Common myeloid progenitor, CD34-positive (primary cell): ENCODE data around the gene ANKRD66. TPM values are rescaled to one million over a fixed set of nuclear protein-coding genes. Genes with fewer than 3 reads are reported as not detected.

Experiments used
- CTCF ChIA-PET: fragments of 350-600 bp; sonication (Branson Sonifier 250); formaldehyde crosslinking; loops from one replicate; lab custom pipeline; 2021; ENCODE audit warnings: antibody characterized with exemption; lab: Charles Lee
- POLR2A ChIA-PET: fragments of 350-600 bp; sonication (Branson Sonifier 250); formaldehyde crosslinking; loops from one replicate; lab custom pipeline; 2021; ENCODE audit warnings: antibody characterized with exemption; lab: Charles Lee
- DNase-seq, 3 donors: peaks; one replicate each; pipeline versions ENCODE4 v3.0.0 to v3.0.0-alpha.2; 2013
- H3K27ac ChIP-seq, 2 experiments: 1 replicate in 1 of 2; 2 replicates in 1 of 2; pipeline ENCODE4 v1.7.0; 2013; ENCODE audit warnings: inconsistent platforms in 2 of 2, low read length in 2 of 2, mild to moderate bottlenecking in 2 of 2, low read depth in 1 of 2, moderate library complexity in 1 of 2; ENCODE audit not compliant: severe bottlenecking in 2 of 2, insufficient read depth in 1 of 2, poor library complexity in 1 of 2
- H3K27me3 ChIP-seq, 5 experiments: replicated peaks in 2 of 5; 1 replicate in 3 of 5; 2 replicates in 2 of 5; pipeline versions ENCODE4 v1.6.1 to v1.7.0; 2013; ENCODE audit warnings: low read length in 4 of 5, mild to moderate bottlenecking in 2 of 5, moderate library complexity in 2 of 5, inconsistent platforms in 1 of 5; ENCODE audit not compliant: insufficient read depth in 5 of 5, control insufficient read depth in 4 of 5
- H3K36me3 ChIP-seq, 4 experiments: 1 replicate in 2 of 4; 2 replicates in 2 of 4; pipeline versions ENCODE4 v1.6.1 to v1.7.0; 2013; ENCODE audit warnings: low read length in 3 of 4, control low read depth in 1 of 4, mild to moderate bottlenecking in 1 of 4; ENCODE audit not compliant: control insufficient read depth in 4 of 4, insufficient read depth in 4 of 4
- H3K4me1 ChIP-seq, 4 experiments: 1 replicate in 3 of 4; 2 replicates in 1 of 4; pipeline versions ENCODE4 v1.6.1 to v1.7.1; 2013; ENCODE audit warnings: low read length in 3 of 4, mild to moderate bottlenecking in 3 of 4, control low read depth in 1 of 4, inconsistent platforms in 1 of 4, moderate library complexity in 1 of 4; ENCODE audit not compliant: control insufficient read depth in 4 of 4, insufficient read depth in 4 of 4; ENCODE audit errors: control extremely low read depth in 1 of 4
- H3K4me3 ChIP-seq, 7 experiments: 1 replicate in 4 of 7; 2 replicates in 3 of 7; pipeline versions ENCODE4 v1.5.1 to v1.7.0; 2013; ENCODE audit warnings: mild to moderate bottlenecking in 7 of 7, low read length in 6 of 7, moderate library complexity in 6 of 7, inconsistent platforms in 2 of 7, low read depth in 2 of 7, control low read depth in 1 of 7; ENCODE audit not compliant: insufficient read depth in 4 of 7, control insufficient read depth in 1 of 7; ENCODE audit errors: extremely low read depth in 1 of 7
- H3K9me3 ChIP-seq, 5 experiments: 1 replicate in 4 of 5; 2 replicates in 1 of 5; pipeline versions ENCODE4 v1.6.1 to v1.7.1; 2013; ENCODE audit warnings: low read length in 4 of 5, mild to moderate bottlenecking in 2 of 5, inconsistent platforms in 1 of 5, low read depth in 1 of 5, moderate library complexity in 1 of 5; ENCODE audit not compliant: control insufficient read depth in 4 of 5, insufficient read depth in 2 of 5; ENCODE audit errors: control extremely low read depth in 1 of 5
- WGBS: methylation state at CpG from one replicate; pipeline ENCODE4 v1.1.5; 2013; ENCODE audit not compliant: insufficient coverage; 5-methylcytosine and 5-hydroxymethylcytosine counted together
- polyA plus RNA-seq: library from polyadenylated mRNA; unstranded; fragments of 120-200 nt; gene quantifications from one replicate; pipeline ENCODE4 v1.2.1, GENCODE V29; 2013

ANKRD66 gene
- polyA plus RNA-seq: not detected

DNA sequence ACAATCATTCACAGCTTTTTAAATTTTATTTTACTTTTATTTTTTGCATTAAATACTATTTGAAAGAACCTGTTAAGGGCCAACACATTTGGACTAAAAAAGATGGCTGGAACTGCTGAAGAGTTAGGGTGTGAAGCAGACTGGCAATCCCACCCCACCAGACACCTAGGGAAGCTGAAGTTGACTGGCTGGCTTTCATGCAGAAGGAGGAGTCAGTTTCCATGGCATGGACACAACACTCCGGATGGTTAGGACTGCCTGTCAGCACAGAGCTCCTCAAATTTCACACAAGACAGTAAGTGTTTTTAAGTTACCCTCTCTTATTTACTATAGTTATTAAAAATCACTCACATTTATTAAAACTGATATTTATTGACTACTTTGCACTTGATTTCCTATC, at the start of gene ANKRD66:
ANKRD66 (plus strand) TSS at position 238 of the 400 bp plus-strand sequence. CDS start 5,016 bp downstream, outside the sequence.
- peaks cover 0 to 4% (median 0%) of the 10 kb centered on the region in 5 experiments for H3K27me3 ChIP-seq
- H3K4me1 ChIP-seq: no peaks in the 10 kb centered on the region
- H3K36me3 ChIP-seq: no peaks in the 10 kb centered on the region
- WGBS: no CpG with 5 or more reads among the region's 1 CpG
- DNase-seq: no peak
- H3K4me3 ChIP-seq: no peak within 1 kb of the TSS
- no peaks in the 10 kb centered on the region for H3K9me3 ChIP-seq
- POLR2A ChIA-PET: no interaction called here
- H3K27ac ChIP-seq: no peak within 1 kb of the TSS
- CTCF ChIA-PET: no interaction called here

DNA sequence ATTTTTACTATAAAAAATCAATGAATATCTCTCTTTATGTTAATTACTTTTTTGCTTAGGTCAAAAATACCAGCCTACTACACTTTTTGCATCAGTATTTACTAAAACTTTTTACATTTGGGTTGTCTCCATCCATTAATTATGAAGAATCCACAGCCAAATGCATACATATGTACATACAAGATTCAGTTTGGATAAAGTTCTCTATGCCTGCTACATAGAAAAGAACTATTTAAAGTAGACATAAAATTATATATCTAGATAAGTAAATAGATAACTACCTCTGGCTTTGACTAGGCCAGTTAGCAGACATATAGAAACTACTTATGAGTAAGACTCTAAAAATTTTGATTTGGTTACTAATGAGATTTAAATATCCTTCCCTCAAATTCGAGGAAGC, 46.8 kb upstream of the ANKRD66 start:
- Histone ChIP-seq H3K27ac (no peak overlapping the region), H3K36me3 (no peaks in the 10 kb centered on the region), H3K4me3 (no peak overlapping the region), H3K27me3 (no peaks in the 10 kb centered on the region), H3K9me3 (no peaks in the 10 kb centered on the region), H3K4me1 (no peaks in the 10 kb centered on the region)
- no peak for DNase-seq
- POLR2A ChIA-PET: interaction anchor here (0.6 kb wide), 1 partner anchor 675 kb away, joined by 3 read pairs; no protein-coding TSS in a partner anchor
- CTCF ChIA-PET: no interaction called here
- WGBS: no CpG with 5 or more reads among the region's 1 CpG

- ChIA-PET POLR2A (no interaction called here), CTCF (interaction anchor here (0.7 to 1.6 kb wide), 9 partner anchors 9 to 491 kb away, joined by 3 to 5 read pairs (median 3); partner anchors contain the start of gene MEP1A)
- no peaks in the 10 kb centered on the region for H3K9me3 ChIP-seq
- H3K4me1 ChIP-seq: no peaks in the 10 kb centered on the region
- H3K27ac ChIP-seq: no peak overlapping the region
- 0% methylated on average over 2 of the region's 3 CpGs for WGBS
- H3K4me3 ChIP-seq: no peak overlapping the region
- no peaks in the 10 kb centered on the region for H3K27me3 ChIP-seq
- no peaks in the 10 kb centered on the region for H3K36me3 ChIP-seq
- peak; percentile 63 to 72 (median 66) for DNase-seq
These were observed 42.2 kb upstream of the ANKRD66 start for GRCh38 chr6:46704562-46704961.

GRCh38 chr6:46706464-46706863, 40.3 kb upstream of the ANKRD66 start:
- Histone ChIP-seq H3K27me3 (no peaks in the 10 kb centered on the region), H3K27ac (no peak overlapping the region), H3K4me3 (no peak overlapping the region), H3K4me1 (no peaks in the 10 kb centered on the region), H3K9me3 (no peaks in the 10 kb centered on the region), H3K36me3 (no peaks in the 10 kb centered on the region)
- no peak for DNase-seq
- POLR2A ChIA-PET: no interaction called here
- CTCF ChIA-PET: interaction anchor here (0.9 to 1.2 kb wide), 3 partner anchors 21 to 340 kb away, joined by 3 to 6 read pairs (median 4); no protein-coding TSS in a partner anchor
- WGBS: 89% methylated on average over 1 of the region's 2 CpGs

DNA sequence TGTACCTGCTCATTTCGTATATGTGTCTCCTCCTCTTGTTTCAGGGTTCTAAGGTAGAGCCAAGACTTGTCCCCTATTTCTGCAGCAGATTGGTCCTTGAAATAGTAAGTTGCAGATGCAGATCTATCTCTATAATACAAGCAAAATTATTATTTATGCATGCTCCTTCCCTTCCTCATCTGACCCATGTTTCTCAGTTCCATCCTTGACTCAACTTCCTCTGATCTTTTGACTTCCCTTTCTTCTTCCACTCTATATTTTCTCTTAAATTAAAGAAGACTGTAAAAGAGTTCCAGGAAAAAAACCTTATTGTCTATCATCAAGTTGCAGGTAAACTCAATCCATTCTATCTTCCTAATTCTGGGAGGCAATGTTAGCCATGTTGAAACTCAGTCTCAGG, 35.2 kb upstream of the ANKRD66 start:
- Histone ChIP-seq H3K27me3 (no peaks in the 10 kb centered on the region), H3K9me3 (no peaks in the 10 kb centered on the region), H3K27ac (no peak overlapping the region), H3K4me3 (no peak overlapping the region), H3K36me3 (no peaks in the 10 kb centered on the region), H3K4me1 (no peaks in the 10 kb centered on the region)
- ChIA-PET POLR2A (no interaction called here), CTCF (interaction anchor here (1.1 kb wide), 1 partner anchor 22 kb away, joined by 3 read pairs; no protein-coding TSS in a partner anchor)
- WGBS: 100% methylated on average over 1 of the region's 1 CpG
- no peak for DNase-seq

GRCh38 chr6:46715141-46715540, 31.6 kb upstream of the ANKRD66 start:
- Histone ChIP-seq H3K9me3 (no peaks in the 10 kb centered on the region), H3K4me3 (no peak overlapping the region), H3K27ac (no peak overlapping the region), H3K4me1 (no peaks in the 10 kb centered on the region), H3K36me3 (no peaks in the 10 kb centered on the region), H3K27me3 (no peaks in the 10 kb centered on the region)
- peak in 2 of 3 donors; percentile 37 to 44 for DNase-seq
- POLR2A ChIA-PET: no interaction called here
- CTCF ChIA-PET: no interaction called here

GRCh38 chr6:46719099-46719498, 27.6 kb upstream of the ANKRD66 start:
- CTCF ChIA-PET: no interaction called here
- 100% methylated on average over 1 of the region's 1 CpG for WGBS

More at GRCh38 chr6:46719099-46719498, 27.6 kb upstream of the ANKRD66 start:
- Histone ChIP-seq H3K4me3 (no peak overlapping the region), H3K27ac (no peak overlapping the region), H3K36me3 (no peaks in the 10 kb centered on the region), H3K4me1 (no peaks in the 10 kb centered on the region), H3K9me3 (no peaks in the 10 kb centered on the region), H3K27me3 (peaks cover 0 to 2% (median 0%) of the 10 kb centered on the region in 5 experiments)
- DNase-seq: no peak
- POLR2A ChIA-PET: no interaction called here
